Subcutaneous adipose tissue (tissue), 4 donors: ENCODE results near the gene GUCA1A. TPM values are rescaled to one million over a fixed set of nuclear protein-coding genes. Genes with fewer than 3 reads are reported as not detected.

ENCODE experiments used
- CTCF ChIP-seq: fragments of 450-650 bp; IDR thresholded peaks from one replicate; pipeline ENCODE4 v1.5.1; 2016; ENCODE audit warnings: low read depth, mild to moderate bottlenecking, control low read depth, antibody characterized with exemption, moderate library complexity
- total RNA-seq, 4 donors: library from RNA; depleted of rRNA; stranded (reverse); fragments of >200 nt; gene quantifications; one replicate each; pipeline ENCODE4 v1.1.0, GENCODE V29; 2016

GUCA1A gene
- total RNA-seq, 4 donors from 2014 or later, result not detected

- TF ChIP-seq CTCF, result no peak
Observed at GRCh38 chr6:42166444-42167141, 6.6 kb upstream of the GUCA1A start.

- TF ChIP-seq CTCF, result no peak
Observed at GRCh38 chr6:42168650-42169049, 4.5 kb upstream of the GUCA1A start.

- no peak for TF ChIP-seq CTCF
Observed at GRCh38 chr6:42171813-42172581, 1.2 kb upstream of the GUCA1A start.

GRCh38 chr6:42175860-42176259, 2.7 kb downstream of the GUCA1A start:
- no peak for TF ChIP-seq CTCF

- TF ChIP-seq CTCF, result no peak
Observed at GRCh38 chr6:42176981-42177380, 3.8 kb downstream of the GUCA1A start.

- TF ChIP-seq CTCF, result no peak
Observed at GRCh38 chr6:42177514-42178364, 4.6 kb downstream of the GUCA1A start.
